Suprapubic skin (tissue), 4 donors: ENCODE measurements around the gene NRCAM. TPM values are rescaled to one million over a fixed set of nuclear protein-coding genes. Genes with fewer than 3 reads are reported as not detected.

Experiments used
- DNase-seq, 2 donors: peaks; one replicate each; pipeline ENCODE4 v3.0.0-alpha.2; 2019; ENCODE audit warnings: low spot score in 2 of 2
- H3K27ac ChIP-seq: fragments of 200-600 bp; sonication (generic); one replicate; pipeline ENCODE4 v1.5.1; 2019
- H3K27me3 ChIP-seq: fragments of 200-600 bp; sonication (generic); one replicate; pipeline ENCODE4 v1.5.1; 2019
- H3K36me3 ChIP-seq: fragments of 200-600 bp; sonication (generic); one replicate; pipeline ENCODE4 v1.5.1; 2019
- H3K4me1 ChIP-seq: fragments of 200-600 bp; sonication (generic); one replicate; pipeline ENCODE4 v1.5.1; 2019
- H3K4me3 ChIP-seq: fragments of 200-600 bp; sonication (generic); one replicate; pipeline ENCODE4 v1.5.1; 2019; ENCODE audit warnings: mild to moderate bottlenecking
- H3K9me3 ChIP-seq: fragments of 200-600 bp; sonication (generic); one replicate; pipeline ENCODE4 v1.5.1; 2019
- CTCF ChIP-seq, 2 donors: fragments of 200-600 bp in 1 of 2; fragments of 450-650 bp in 1 of 2; sonication (generic) in 1 of 2; IDR thresholded peaks; one replicate each; pipeline ENCODE4 v1.5.1; 2016 to 2019; ENCODE audit warnings: antibody characterized with exemption in 2 of 2, mild to moderate bottlenecking in 1 of 2, moderate library complexity in 1 of 2
- EP300 ChIP-seq: sonication (generic); formaldehyde crosslinking; IDR thresholded peaks from one replicate; pipeline ENCODE4 v1.6.1; 2017; ENCODE audit warnings: antibody characterized with exemption
- POLR2A ChIP-seq, 2 donors: fragments of 450-650 bp; IDR thresholded peaks; one replicate each; pipeline ENCODE4 v1.6.1; 2017; ENCODE audit warnings: antibody characterized with exemption in 2 of 2, mild to moderate bottlenecking in 2 of 2, moderate library complexity in 2 of 2
- POLR2AphosphoS5 ChIP-seq, 3 donors: sonication (generic); formaldehyde crosslinking; IDR thresholded peaks; one replicate each; pipeline ENCODE4 v1.6.1; 2017; ENCODE audit warnings: antibody characterized with exemption in 3 of 3
- WGBS: methylation state at CpG from one replicate; pipeline ENCODE4 v1.1.5; 2018; 5-methylcytosine and 5-hydroxymethylcytosine counted together
- total RNA-seq, 4 donors: library from RNA; depleted of rRNA; stranded (reverse); fragments of >200 nt; gene quantifications; one replicate each; pipeline ENCODE4 v1.1.0, GENCODE V29; 2016

Gene NRCAM
- total RNA-seq, 4 donors from 2014 or later, result 2.3 to 7.2 (median 2.8) TPM

- DNase-seq, result no peak
- no peaks in the 10 kb centered on the region for H3K4me1 ChIP-seq
- 96% methylated on average over 5 of the region's 5 CpGs for whole genome bisulfite sequencing
These were observed 289.5 kb downstream of the NRCAM start for GRCh38 chr7:108166687-108167086.

GRCh38 chr7:108165723-108166122, 290.5 kb downstream of the NRCAM start:
- TF ChIP-seq POLR2AphosphoS5 (IDR thresholded peaks at IDR 0.05) (no peak), CTCF (IDR thresholded peaks at IDR 0.05) (no peak)
- no peak overlapping the region for H3K4me3 ChIP-seq
- no peaks in the 10 kb centered on the region for H3K4me1 ChIP-seq
- H3K27me3 ChIP-seq, result no peaks in the 10 kb centered on the region
- DNase-seq, result no peak
- H3K9me3 ChIP-seq, result no peaks in the 10 kb centered on the region
- H3K27ac ChIP-seq, result no peak overlapping the region
- 92% methylated on average over 2 of the region's 2 CpGs for whole genome bisulfite sequencing
- no peaks in the 10 kb centered on the region for H3K36me3 ChIP-seq

More at GRCh38 chr7:108166687-108167086, 289.5 kb downstream of the NRCAM start:
- no peak for TF ChIP-seq POLR2A (IDR thresholded peaks at IDR 0.05)
- TF ChIP-seq POLR2AphosphoS5 (IDR thresholded peaks at IDR 0.05), result no peak
- no peak for TF ChIP-seq EP300
- no peak for TF ChIP-seq CTCF (IDR thresholded peaks at IDR 0.05)
- Histone ChIP-seq H3K36me3 (no peaks in the 10 kb centered on the region), H3K27ac (no peak overlapping the region), H3K9me3 (no peaks in the 10 kb centered on the region), H3K4me3 (no peak overlapping the region), H3K27me3 (no peaks in the 10 kb centered on the region)

GRCh38 chr7:108164946-108165345, 291.3 kb downstream of the NRCAM start:
- H3K27ac ChIP-seq, result no peak overlapping the region
- no peaks in the 10 kb centered on the region for H3K9me3 ChIP-seq
- H3K4me3 ChIP-seq, result no peak overlapping the region
- WGBS, result 74% methylated on average over 6 of the region's 6 CpGs
- no peaks in the 10 kb centered on the region for H3K36me3 ChIP-seq
- H3K4me1 ChIP-seq, result no peaks in the 10 kb centered on the region
- no peak for TF ChIP-seq EP300
- no peak for TF ChIP-seq CTCF (IDR thresholded peaks at IDR 0.05)
- TF ChIP-seq POLR2AphosphoS5 (IDR thresholded peaks at IDR 0.05), result no peak
- no peak for DNase-seq
- H3K27me3 ChIP-seq, result no peaks in the 10 kb centered on the region

- no peak overlapping the region for H3K4me3 ChIP-seq
- H3K9me3 ChIP-seq, result no peaks in the 10 kb centered on the region
- TF ChIP-seq POLR2AphosphoS5 (IDR thresholded peaks at IDR 0.05) (no peak), CTCF (IDR thresholded peaks at IDR 0.05) (no peak), EP300 (no peak), POLR2A (IDR thresholded peaks at IDR 0.05) (no peak)
- no peaks in the 10 kb centered on the region for H3K4me1 ChIP-seq
- WGBS, result 82% methylated on average over 6 of the region's 6 CpGs
- H3K27me3 ChIP-seq, result no peaks in the 10 kb centered on the region
- no peak for DNase-seq
- no peak overlapping the region for H3K27ac ChIP-seq
- H3K36me3 ChIP-seq, result no peaks in the 10 kb centered on the region
These were observed 291.9 kb downstream of the NRCAM start for GRCh38 chr7:108164342-108164741.

GRCh38 chr7:108158776-108159175, 297.5 kb downstream of the NRCAM start:
- Histone ChIP-seq H3K4me1 (no peaks in the 10 kb centered on the region), H3K27ac (no peak overlapping the region), H3K36me3 (no peaks in the 10 kb centered on the region), H3K27me3 (no peaks in the 10 kb centered on the region), H3K4me3 (no peak overlapping the region), H3K9me3 (no peaks in the 10 kb centered on the region)
- no peak for TF ChIP-seq POLR2A (IDR thresholded peaks at IDR 0.05)
- WGBS, result 41% methylated on average over 1 of the region's 1 CpG
- DNase-seq, result no peak

GRCh38 chr7:108157606-108158335, 298.5 kb downstream of the NRCAM start:
- TF ChIP-seq EP300 (no peak), POLR2A (IDR thresholded peaks at IDR 0.05) (no peak), CTCF (IDR thresholded peaks at IDR 0.05) (no peak), POLR2AphosphoS5 (IDR thresholded peaks at IDR 0.05) (no peak)
- H3K9me3 ChIP-seq, result no peaks in the 10 kb centered on the region
- H3K27me3 ChIP-seq, result no peaks in the 10 kb centered on the region
- H3K4me1 ChIP-seq, result no peaks in the 10 kb centered on the region
- 77% methylated on average over 4 of the region's 4 CpGs for WGBS
- DNase-seq, result no peak
- no peaks in the 10 kb centered on the region for H3K36me3 ChIP-seq
- H3K27ac ChIP-seq, result no peak overlapping the region
- no peak overlapping the region for H3K4me3 ChIP-seq
